ENCODE measurements around the gene LRRC75A.
"Not testable (repeated sequence)": the region's sequence is repeated elsewhere in the genome, so short reads cannot be mapped to it uniquely, and the experiment has no call there.

The LRRC75A gene

GRCh38 chr17:16470265-16470664, 21.7 kb downstream of the LRRC75A start:
- DNase-seq, result no peak

- DNase-seq, result no peak
Observed at GRCh38 chr17:16468428-16468992, 23.5 kb downstream of the LRRC75A start.

DNA sequence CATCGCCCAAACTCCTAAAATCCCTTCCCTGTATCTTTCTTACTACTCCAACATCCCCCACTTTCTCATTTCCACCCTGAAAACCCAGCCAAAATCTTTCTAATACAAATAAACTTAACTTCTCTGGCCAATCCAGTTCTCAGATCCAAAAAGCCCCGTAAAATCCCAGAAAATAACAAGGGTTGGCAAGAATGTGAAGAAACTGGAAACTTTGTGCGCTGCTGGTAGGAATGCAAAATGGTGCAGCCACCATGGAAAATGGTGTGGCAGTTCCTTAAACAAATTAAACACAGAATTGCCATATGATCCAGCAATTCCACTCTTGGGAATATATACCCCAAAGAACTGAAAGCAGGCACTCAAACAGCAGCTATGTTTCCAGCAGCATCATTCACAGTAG, 24.1 kb downstream of the LRRC75A start:
- DNase-seq, result no peak

GRCh38 chr17:16467044-16467443, 24.9 kb downstream of the LRRC75A start:
- no peak for DNase-seq

DNA sequence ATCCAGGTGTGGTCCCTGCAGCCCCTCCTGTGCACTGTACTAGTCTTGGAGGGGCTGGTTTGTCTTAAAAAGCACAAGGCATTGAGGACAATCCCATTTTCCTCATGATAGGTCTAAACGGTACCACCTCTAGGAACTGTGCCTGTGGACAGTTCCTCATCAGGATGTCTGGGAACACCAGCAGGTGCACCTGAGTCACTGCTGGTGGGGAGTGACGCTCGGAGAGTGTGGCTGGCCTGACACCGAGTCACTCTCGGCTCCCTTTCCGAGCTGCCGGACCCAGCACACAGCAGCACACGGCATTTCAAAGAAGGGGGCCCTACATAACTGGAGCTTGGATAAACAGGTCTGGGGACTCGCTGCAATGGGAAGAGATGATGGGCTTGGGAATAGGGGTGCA, 25.6 kb downstream of the LRRC75A start:
- DNase-seq, result no peak

DNA sequence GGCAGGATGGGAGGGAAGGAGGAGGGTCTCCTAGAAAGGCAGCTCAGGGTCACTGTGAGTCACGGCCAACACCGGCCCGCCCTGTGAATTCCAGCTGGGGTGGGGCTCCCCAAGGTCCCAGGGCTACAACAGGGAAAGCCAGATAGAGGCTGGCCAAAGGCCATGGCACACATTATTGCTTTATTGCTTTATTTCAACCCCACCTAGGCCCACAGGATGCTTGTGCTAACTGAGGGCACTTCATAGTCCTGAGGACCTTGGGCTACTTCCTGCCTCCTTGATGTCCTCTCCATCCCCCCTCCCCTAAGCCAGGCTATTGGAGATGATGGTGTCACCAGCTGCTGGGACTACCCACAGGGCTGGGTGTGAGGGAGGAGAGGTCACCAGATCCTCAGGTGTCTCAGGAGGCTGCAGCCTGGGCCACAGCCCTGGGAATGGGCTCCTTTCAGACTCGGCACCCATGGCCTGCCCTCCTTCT, 26.1 kb downstream of the LRRC75A start:
- DNase-seq, result no peak

DNA sequence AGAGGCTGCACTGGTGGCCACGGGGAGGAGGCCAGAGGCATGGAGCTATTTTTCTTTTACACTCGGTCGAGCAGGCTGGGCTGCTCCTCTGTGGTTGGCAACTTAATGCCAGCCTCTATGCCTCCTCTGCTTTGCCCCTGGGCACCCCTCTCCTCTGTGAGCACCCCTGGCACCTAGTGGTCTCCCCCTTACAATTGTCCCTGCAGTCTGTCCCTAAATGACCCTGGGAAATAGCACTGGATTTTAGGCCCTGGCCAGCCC, 27.0 kb downstream of the LRRC75A start:
- DNase-seq, result no peak

DNA sequence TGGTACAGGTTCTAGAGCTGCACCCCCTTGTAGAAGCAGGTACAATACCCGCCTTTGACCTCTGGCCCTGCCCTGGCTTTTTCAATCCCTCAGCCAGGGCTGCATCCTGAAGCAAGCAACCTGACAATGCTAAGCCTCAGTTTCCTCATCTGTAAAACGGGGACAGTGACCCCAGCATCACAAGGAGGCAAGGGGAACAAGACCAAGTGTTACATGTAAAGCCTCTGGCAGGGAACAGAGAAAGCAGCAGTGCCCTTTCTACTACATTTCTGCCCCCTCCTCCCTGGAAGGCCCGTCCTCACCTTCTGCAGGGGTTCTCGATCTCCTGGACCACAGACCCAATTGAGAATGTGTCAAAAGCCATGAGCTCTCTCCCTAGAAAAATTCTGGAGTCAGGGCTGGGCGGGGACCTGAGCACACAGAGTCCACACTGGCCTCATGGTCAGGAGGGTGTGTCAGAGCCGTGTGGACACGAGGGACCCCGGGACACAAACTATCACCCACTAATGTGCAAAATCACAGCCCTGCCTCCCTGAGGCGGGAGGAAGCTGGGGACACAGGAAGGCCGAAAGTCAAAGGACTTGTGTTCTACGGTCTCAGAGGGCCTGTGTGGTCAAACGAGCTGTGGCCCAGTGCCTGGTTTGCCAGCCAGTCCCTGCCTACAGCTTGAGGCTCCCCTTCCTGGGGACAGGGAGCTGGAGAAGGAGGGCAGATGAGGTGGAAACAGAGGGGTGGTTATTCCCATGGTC, 27.5 kb downstream of the LRRC75A start:
- no peak for DNase-seq

- no peak for DNase-seq
Observed at GRCh38 chr17:16463358-16464302, 28.4 kb downstream of the LRRC75A start.

- DNase-seq, result no peak
Observed at GRCh38 chr17:16462070-16462864, 29.7 kb downstream of the LRRC75A start.

- no peak for DNase-seq
Observed at GRCh38 chr17:16461606-16461866, 30.5 kb downstream of the LRRC75A start.

GRCh38 chr17:16460796-16461605, 31.0 kb downstream of the LRRC75A start:
- no peak for DNase-seq

DNA sequence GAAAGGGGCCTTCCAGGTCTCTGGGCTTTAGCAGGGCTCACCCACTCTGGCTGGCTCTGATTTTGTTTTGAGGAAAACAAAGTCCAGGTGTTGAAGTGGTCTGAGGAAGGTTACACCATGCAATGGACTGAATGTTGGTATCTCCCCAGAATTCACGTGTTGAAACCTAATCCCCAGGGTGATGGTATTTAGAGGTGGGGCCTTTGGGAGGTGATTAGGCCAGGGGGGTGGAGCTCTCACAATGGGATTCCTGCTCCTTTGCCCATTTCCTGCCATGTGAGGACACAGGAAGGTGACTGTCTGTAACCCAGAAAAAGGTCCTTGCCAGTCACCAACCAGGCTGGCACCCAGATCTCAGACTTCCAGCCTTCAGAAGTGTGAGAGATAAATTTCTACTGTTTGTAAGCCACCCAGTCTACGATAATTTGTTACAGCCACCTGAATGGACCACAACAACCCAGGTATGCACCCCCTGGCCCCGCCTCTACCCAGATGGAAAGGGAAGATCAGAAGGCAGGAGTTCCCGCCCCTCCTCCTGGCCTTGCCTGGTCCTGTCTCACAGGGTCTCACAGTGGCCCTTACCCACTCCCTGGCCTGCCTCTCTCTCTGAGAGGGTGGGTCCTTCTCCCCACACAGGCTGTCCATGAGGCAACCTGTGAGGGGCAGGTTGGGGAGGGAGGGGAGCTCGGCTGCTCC, 32.0 kb downstream of the LRRC75A start:
- DNase-seq, result no peak

DNA sequence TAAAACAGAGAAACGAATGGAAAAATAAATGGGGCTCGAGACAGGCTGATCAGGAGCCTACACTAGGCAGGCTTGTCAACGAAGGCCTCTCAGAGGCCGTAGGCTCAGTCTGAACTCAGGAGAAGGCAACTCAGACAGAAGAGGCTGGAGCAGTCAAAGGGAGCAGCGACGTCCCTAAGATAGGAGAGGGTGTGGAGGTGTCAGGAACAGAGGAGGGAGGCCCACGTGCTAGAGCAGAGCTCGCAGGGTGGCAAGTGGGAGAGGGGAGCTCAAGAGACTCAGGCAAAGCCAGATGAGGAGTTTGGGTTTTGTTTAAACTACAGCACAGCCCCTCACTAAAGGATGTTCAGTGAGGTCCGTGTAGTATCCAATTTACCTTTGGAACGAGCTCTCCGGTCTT, 32.7 kb downstream of the LRRC75A start:
- no peak for DNase-seq

DNA sequence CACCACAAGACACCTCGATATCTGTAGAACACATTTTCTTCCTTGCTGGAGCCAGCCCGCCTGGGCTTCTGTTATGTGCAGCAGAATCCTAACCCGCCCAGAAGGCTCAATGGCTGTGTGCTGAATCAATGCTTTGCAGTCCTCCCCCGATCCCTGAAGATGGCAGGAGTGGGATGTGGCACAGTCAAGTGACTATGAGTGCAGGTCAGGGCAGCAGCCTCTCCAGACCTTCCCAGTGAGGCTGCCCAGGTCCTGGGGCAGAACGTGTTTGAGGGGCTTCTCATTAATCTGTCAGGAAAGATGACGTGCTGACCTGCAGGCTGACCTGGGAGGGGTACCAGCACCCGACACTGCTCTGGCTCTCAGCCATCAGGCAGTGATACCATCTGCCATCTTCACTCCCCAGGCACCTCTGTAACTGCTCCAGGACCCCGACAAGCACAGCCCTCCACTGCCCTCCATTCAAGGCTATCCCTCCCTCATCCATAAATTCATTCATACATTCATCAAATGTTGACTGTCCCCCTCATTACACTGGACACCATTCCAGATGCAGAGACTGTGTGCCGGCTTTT, 35.2 kb downstream of the LRRC75A start:
- DNase-seq, result no peak

DNA sequence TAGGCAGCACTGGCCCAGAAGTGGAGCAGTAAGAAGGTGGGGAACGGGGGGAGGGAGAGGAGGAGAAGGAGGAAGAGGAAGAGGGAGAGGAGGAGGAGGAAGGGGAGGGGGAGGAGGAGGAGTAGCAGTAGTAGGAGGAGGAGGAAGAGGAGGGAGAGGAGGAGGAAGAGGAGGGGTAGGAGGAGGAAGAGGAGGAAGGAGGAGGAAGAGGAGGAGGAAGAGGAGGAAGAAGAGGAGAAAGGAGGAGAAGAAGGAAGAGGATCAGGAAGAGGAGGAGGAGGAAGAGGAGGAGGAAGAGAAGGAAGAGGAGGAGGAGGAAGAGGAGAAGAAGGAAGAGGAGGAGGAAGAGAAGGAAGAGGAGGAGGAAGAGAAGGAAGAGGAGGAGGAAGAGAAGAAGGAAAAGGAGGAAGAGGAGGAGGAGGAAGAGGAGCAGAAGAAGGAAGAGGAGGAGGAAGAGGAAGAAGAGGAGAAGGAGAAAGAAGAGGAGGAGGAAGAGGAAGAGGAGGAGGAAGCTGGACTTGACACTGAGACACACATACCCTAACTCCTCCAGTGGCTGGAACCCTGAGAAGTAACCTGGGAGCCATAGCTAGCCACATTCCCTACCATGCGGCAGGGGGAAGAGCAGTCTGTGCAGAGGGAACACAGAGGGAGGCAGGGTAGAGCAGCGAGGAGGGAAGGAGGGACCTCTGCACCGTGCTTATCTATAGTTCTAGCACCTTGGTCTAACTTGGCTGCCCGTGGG, 35.8 kb downstream of the LRRC75A start:
- no peak for DNase-seq

DNA sequence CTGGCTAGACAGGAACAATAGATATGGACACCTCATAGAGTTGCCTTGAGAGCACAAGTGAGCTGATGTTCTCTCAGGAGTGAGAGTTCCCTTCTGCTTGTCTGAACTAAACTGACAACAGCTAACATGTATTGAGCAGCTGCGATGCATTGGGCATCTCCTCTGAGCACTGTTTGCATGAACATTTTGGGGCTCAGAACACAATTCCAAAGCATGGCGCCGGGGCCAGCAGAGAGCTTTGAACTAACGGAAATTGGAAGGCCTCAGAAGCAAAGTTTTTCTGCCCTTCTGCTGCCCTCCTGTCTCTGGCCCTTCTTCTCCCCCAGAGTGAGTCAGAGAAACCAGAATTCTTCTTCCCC, 38.5 kb downstream of the LRRC75A start:
- DNase-seq, result no peak

GRCh38 chr17:16452268-16452667, 39.7 kb downstream of the LRRC75A start:
- not testable (repeated sequence) for DNase-seq

GRCh38 chr17:16450028-16450427, 42.0 kb downstream of the LRRC75A start:
- DNase-seq, result no peak

DNA sequence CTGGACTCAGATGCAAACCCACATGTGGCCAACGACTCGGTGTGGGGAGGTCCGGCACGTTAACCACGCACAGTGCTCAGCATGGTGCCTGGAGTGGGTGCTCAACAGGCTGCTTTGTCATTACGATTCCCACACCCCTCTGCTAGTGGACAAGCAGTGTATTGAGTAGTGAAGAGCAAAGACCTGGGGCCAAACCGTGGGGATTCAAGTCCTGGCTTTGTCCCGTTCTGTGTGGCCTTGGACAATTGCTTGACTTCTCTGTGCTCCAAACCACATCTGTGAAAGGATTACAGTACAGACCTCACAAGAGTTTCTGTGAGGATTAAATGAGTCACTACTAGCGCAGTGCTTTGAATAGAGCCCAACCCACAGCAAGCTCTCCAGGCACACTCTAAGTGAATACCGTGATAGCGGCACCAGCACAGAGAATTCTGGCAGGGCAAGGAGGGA, 42.8 kb downstream of the LRRC75A start:
- no peak for DNase-seq

GRCh38 chr17:16448490-16448889, 43.5 kb downstream of the LRRC75A start:
- DNase-seq, result no peak
